DND-41 (cell line): ENCODE data around the gene RAMP3.

Source experiments
- ATAC-seq: fragments of 200-7000 bp; cut with Tn5 transposase; 3 replicates; pipeline ENCODE4 v1.9.1; 2021; ENCODE audit warnings: low read depth; ENCODE audit not compliant: insufficient read depth
- DNase-seq: peaks from one replicate; pipeline ENCODE4 v3.0.0-alpha.2; 2020
- H2AFZ ChIP-seq: 2 replicates; pipeline ENCODE4 v1.6.0; 2012; ENCODE audit warnings: low read depth, low read length
- H3K27ac ChIP-seq: 2 replicates; pipeline ENCODE4 v1.5.1; 2012; ENCODE audit warnings: low read length, inconsistent platforms
- H3K27me3 ChIP-seq: fragments of 200-600 bp; sonication (generic); 2 replicates; pipeline ENCODE4 v1.6.0; 2012; ENCODE audit warnings: low read length, mild to moderate bottlenecking, inconsistent platforms; ENCODE audit not compliant: insufficient read depth, poor library complexity
- H3K36me3 ChIP-seq: 2 replicates; pipeline ENCODE4 v1.5.1; 2012; ENCODE audit warnings: low read length, inconsistent platforms; ENCODE audit not compliant: insufficient read depth
- H3K4me1 ChIP-seq: 2 replicates; pipeline ENCODE4 v1.5.1; 2012; ENCODE audit warnings: mild to moderate bottlenecking, low read length; ENCODE audit not compliant: insufficient read depth
- H3K4me2 ChIP-seq: 2 replicates; pipeline ENCODE4 v1.6.0; 2012; ENCODE audit warnings: mild to moderate bottlenecking, moderate library complexity, low read length, inconsistent platforms; ENCODE audit not compliant: insufficient read depth
- H3K4me3 ChIP-seq, 2 experiments: fragments of 200-600 bp in 1 of 2; shearing (Covaris generic) in 1 of 2; 2 replicates each; pipeline ENCODE4 v1.5.1; 2012 to 2016; ENCODE audit warnings: inconsistent platforms in 2 of 2, low read length in 2 of 2, mild to moderate bottlenecking in 2 of 2, low read depth in 1 of 2, moderate library complexity in 1 of 2
- H3K79me2 ChIP-seq: 2 replicates; pipeline ENCODE4 v1.6.0; 2012; ENCODE audit warnings: low read length, inconsistent platforms; ENCODE audit not compliant: insufficient read depth
- H3K9ac ChIP-seq: 2 replicates; pipeline ENCODE4 v1.6.0; 2012; ENCODE audit warnings: low read depth, mild to moderate bottlenecking, inconsistent platforms, low read length, moderate library complexity
- H3K9me3 ChIP-seq: 2 replicates; pipeline ENCODE4 v1.5.1; 2012; ENCODE audit warnings: low read length, moderate library complexity, mild to moderate bottlenecking, inconsistent platforms; ENCODE audit not compliant: insufficient read depth, severe bottlenecking
- H4K20me1 ChIP-seq: 2 replicates; pipeline ENCODE4 v1.6.0; 2012; ENCODE audit warnings: low read length; ENCODE audit not compliant: insufficient read depth
- EZH2 ChIP-seq: IDR thresholded peaks from 3 replicates; pipeline ENCODE4 v1.6.1; 2012; ENCODE audit warnings: borderline replicate concordance, low read depth, mild to moderate bottlenecking, moderate library complexity, low read length, inconsistent platforms; ENCODE audit not compliant: severe bottlenecking
- TF ChIP-seq, protein P1 (sequence below): IDR thresholded peaks from 2 replicates; pipeline ENCODE4 v1.5.1; 2012; ENCODE audit warnings: borderline replicate concordance, low read length, moderate library complexity, mild to moderate bottlenecking; ENCODE audit not compliant: poor library complexity, severe bottlenecking; ENCODE audit errors: extremely low read depth

The RAMP3 gene

DNA sequence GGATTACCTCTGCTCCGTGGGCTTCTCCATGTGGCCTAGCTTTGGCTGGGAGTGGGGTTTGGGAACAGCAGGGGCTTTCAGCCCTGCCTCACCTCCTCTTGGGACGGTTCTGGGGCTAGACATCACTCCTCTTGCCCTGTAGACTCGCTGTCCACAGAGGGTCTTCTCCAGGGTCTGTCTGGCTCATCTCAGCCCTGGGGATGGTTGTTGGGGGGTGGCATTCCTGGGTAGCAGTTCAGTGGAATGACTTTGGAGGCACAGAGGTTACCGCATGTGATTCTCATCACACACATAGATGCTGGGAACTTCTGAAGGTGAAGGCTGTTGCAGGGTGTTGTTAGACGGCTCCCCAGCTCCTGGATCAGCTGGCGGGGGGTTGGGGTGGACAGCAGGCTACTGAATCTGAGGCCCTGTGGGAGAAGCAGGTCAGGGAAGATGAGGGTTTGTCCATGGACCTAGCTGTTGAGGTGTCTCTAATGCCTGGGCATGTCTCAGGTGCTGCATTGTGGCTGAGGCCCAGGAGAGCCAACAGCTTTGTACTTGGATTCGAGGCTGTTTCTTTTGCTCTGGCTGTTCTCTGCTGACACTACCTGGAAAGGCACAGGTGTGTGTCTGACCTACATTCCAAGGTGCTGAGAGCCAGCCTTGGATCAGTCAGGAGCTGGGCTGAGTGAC, 23.8 kb downstream of the RAMP3 start:
- no peak for DNase-seq
- H4K20me1 ChIP-seq = peaks cover 3% of the 10 kb centered on the region; the same call in 1 of the 2 replicates
- H3K9me3 ChIP-seq = no peaks in the 10 kb centered on the region
- peaks cover 4% of the 10 kb centered on the region for H3K27me3 ChIP-seq
- H2AFZ ChIP-seq = no peak overlapping the region
- no peak for ATAC-seq
- no peak overlapping the region for H3K9ac ChIP-seq
- H3K4me1 ChIP-seq = no peaks in the 10 kb centered on the region
- no peak overlapping the region for H3K27ac ChIP-seq
- no peaks in the 10 kb centered on the region for H3K79me2 ChIP-seq
- no peak overlapping the region for H3K4me3 ChIP-seq
- TF ChIP-seq, protein P1, sequence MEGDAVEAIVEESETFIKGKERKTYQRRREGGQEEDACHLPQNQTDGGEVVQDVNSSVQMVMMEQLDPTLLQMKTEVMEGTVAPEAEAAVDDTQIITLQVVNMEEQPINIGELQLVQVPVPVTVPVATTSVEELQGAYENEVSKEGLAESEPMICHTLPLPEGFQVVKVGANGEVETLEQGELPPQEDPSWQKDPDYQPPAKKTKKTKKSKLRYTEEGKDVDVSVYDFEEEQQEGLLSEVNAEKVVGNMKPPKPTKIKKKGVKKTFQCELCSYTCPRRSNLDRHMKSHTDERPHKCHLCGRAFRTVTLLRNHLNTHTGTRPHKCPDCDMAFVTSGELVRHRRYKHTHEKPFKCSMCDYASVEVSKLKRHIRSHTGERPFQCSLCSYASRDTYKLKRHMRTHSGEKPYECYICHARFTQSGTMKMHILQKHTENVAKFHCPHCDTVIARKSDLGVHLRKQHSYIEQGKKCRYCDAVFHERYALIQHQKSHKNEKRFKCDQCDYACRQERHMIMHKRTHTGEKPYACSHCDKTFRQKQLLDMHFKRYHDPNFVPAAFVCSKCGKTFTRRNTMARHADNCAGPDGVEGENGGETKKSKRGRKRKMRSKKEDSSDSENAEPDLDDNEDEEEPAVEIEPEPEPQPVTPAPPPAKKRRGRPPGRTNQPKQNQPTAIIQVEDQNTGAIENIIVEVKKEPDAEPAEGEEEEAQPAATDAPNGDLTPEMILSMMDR = no peak
- no peak for TF ChIP-seq EZH2
- H3K4me2 ChIP-seq = no peak overlapping the region
- no peaks in the 10 kb centered on the region for H3K36me3 ChIP-seq

DNA sequence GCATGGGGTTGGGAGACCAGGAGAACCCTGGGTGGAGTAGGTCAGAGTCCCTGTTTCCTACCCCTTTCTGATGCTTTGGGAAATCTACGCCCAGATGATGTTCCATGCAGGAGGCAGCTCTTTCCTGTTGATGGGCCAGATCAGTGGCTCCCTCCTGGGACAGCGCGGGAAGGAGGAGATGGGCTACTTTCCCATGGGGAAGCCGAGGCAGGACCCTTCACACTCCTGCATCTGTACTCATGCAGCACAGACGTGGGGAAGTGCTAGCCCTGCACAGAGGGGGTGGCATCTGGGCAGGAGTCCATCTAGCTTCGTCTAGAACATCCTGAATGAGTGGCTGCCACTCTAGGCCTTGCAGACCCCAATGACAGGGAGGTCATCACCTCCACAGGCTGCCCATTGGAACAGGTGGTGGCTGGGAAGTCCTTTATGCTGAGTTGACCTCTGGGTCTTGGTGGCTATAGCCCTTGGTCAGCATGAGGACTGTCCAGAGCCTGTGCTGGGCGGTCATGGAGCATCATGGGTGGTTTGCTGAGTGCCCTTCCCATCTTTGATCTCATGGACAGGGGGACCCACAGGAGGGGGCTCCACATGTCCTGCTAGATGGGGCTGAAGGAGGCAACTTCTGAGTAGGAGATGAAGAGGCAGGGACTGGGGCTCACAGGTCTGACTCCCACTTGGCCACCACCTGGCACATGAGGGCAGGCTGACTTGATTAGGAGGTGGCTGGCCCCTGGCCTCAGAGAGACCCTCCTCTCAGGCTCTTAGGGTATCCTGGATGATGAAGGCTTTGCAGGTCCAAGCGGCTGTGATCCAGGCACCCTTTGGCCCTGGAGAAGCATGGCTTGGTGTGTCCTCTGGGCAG, 24.6 kb downstream of the RAMP3 start:
- Histone ChIP-seq H3K4me2 (no peak overlapping the region), H3K4me1 (no peaks in the 10 kb centered on the region), H3K36me3 (no peaks in the 10 kb centered on the region), H3K27ac (no peak overlapping the region), H3K9ac (no peak overlapping the region), H2AFZ (no peak overlapping the region), H3K27me3 (peaks cover 9% of the 10 kb centered on the region), H4K20me1 (peaks cover 3% of the 10 kb centered on the region; the same call in 1 of the 2 replicates), H3K4me3 (no peak overlapping the region), H3K9me3 (no peaks in the 10 kb centered on the region), H3K79me2 (no peaks in the 10 kb centered on the region)
- no peak for DNase-seq
- TF ChIP-seq, protein P1 = no peak
- TF ChIP-seq EZH2 = no peak
- ATAC-seq = no peak

DNA sequence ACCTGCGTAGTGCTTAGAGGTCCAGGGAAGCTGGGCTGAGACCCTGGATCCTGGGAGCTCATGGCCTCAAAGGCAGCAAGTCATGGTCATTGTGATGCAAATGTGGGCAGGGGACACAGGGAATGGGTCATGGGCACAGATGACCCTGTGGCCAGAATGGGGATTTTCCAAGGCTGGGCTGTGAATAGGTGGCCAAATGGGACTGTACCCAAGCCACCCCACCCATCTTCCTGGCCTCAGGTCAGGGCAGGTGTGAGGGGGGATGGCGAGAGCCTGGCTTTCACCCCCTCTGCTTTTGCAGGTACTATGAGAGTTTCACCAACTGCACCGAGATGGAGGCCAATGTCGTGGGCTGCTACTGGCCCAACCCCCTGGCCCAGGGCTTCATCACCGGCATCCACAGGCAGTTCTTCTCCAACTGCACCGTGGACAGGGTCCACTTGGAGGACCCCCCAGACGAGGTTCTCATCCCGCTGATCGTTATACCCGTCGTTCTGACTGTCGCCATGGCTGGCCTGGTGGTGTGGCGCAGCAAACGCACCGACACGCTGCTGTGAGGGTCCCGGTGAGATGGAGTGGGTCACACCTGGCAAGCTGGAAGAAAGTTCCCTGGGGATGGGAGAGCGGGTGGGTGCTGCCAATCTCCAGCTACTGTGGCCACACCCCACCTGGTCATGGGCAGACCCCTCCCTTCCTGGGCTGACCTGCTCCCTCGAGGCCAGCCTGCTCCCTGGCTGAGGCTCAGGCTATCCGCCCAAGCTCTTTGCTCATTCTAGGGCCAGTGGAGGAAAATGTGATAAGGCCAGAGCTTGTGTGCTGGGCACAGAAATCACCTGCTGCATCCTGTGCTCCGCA, 25.5 kb downstream of the RAMP3 start:
- ATAC-seq = no peak

More for the DNA sequence above, 25.5 kb downstream of the RAMP3 start:
- Histone ChIP-seq H3K4me1 (no peaks in the 10 kb centered on the region), H3K9me3 (no peaks in the 10 kb centered on the region), H3K36me3 (no peaks in the 10 kb centered on the region), H3K4me2 (no peak overlapping the region), H3K9ac (no peak overlapping the region), H3K27me3 (peaks cover 11% of the 10 kb centered on the region), H3K27ac (no peak overlapping the region), H2AFZ (no peak overlapping the region), H4K20me1 (no peaks in the 10 kb centered on the region), H3K79me2 (no peaks in the 10 kb centered on the region), H3K4me3 (no peak overlapping the region)
- DNase-seq = no peak
- TF ChIP-seq EZH2 = no peak
- TF ChIP-seq, protein P1 = no peak
